Osteoblast (primary cell): ENCODE data around the gene C4B. TPM values are rescaled to one million over a fixed set of nuclear protein-coding genes. Genes with fewer than 3 reads are reported as not detected.
A peak's percentile ranks its signal among the peaks of the same experiment; 100 is the strongest.
"Not testable (repeated sequence)": the region's sequence is repeated elsewhere in the genome, so short reads cannot be mapped to it uniquely, and the experiment has no call there.

ENCODE experiments used
- DNase-seq: peaks from one replicate; pipeline ENCODE4 v3.0.0; 2011; ENCODE audit warnings: low spot score, mixed read lengths; ENCODE audit not compliant: insufficient read length; ENCODE audit errors: missing footprints
- H2AFZ ChIP-seq: 2 replicates; pipeline ENCODE4 v1.6.0; 2011; ENCODE audit warnings: mild to moderate bottlenecking, low read length
- H3K27ac ChIP-seq: 2 replicates; pipeline ENCODE4 v1.5.1; 2011; ENCODE audit warnings: mild to moderate bottlenecking, low read depth, low read length, moderate library complexity
- H3K27me3 ChIP-seq: 2 replicates; pipeline ENCODE4 v1.6.0; 2012; ENCODE audit warnings: mild to moderate bottlenecking, control low read depth, inconsistent platforms, low read length, moderate library complexity; ENCODE audit not compliant: insufficient read depth
- H3K36me3 ChIP-seq: 2 replicates; pipeline ENCODE4 v1.5.1; 2011; ENCODE audit warnings: mild to moderate bottlenecking, low read length, control low read depth, moderate library complexity; ENCODE audit not compliant: insufficient read depth
- H3K4me1 ChIP-seq: 2 replicates; pipeline ENCODE4 v1.5.1; 2011; ENCODE audit warnings: mild to moderate bottlenecking, low read length, control low read depth, moderate library complexity; ENCODE audit not compliant: insufficient read depth
- H3K4me2 ChIP-seq: 2 replicates; pipeline ENCODE4 v1.6.0; 2011; ENCODE audit warnings: mild to moderate bottlenecking, low read length; ENCODE audit not compliant: insufficient read depth
- H3K4me3 ChIP-seq: fragments of 200-600 bp; sonication (generic); 3 replicates; pipeline ENCODE4 v1.5.1; 2012; ENCODE audit warnings: mild to moderate bottlenecking, low read length, inconsistent platforms; ENCODE audit not compliant: insufficient read depth
- H3K79me2 ChIP-seq: 2 replicates; pipeline ENCODE4 v1.6.0; 2012; ENCODE audit warnings: mild to moderate bottlenecking, low read length, control low read depth, inconsistent platforms; ENCODE audit not compliant: insufficient read depth
- H3K9me3 ChIP-seq: 2 replicates; pipeline ENCODE4 v1.5.1; 2011; ENCODE audit warnings: low read depth, low read length, control low read depth
- H4K20me1 ChIP-seq: 2 replicates; pipeline ENCODE4 v1.6.0; 2012; ENCODE audit warnings: mild to moderate bottlenecking, low read length, control low read depth; ENCODE audit not compliant: insufficient read depth
- total RNA-seq: library from RNA; depleted of rRNA; stranded (reverse); fragments of >200 nt; gene quantifications from 2 replicates; pipeline ENCODE4 v1.2.3, GENCODE V29; 2012
- TF ChIP-seq, protein P1 (sequence below): IDR thresholded peaks from 2 replicates; pipeline ENCODE4 v1.5.1; 2011; ENCODE audit warnings: mild to moderate bottlenecking, low read depth, low read length, moderate library complexity; ENCODE audit errors: extremely low read depth

C4B gene
- total RNA-seq, 1 donor, result 6.5 TPM

DNA sequence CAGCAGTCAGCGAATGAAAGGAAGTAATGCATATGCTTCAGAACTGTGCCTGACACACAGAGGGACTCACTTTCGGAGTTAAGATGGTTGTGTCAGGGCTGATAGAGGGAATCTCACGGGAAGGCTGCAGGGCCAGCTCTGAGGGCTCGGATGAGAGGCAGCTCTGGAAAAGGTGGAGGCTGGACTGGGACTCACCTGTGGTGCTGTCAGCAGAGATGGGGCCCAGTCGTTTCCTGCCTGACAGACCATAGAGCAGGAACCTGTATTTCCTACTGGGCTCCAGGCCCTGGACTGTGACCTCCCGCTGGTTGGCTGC is 32.9 kb downstream of the C4B start:
- H3K4me1 ChIP-seq, result peaks cover 12% of the 10 kb centered on the region
- H2AFZ ChIP-seq, result no peak overlapping the region
- H3K27me3 ChIP-seq, result peaks cover 11% of the 10 kb centered on the region
- H3K4me2 ChIP-seq, result no peak overlapping the region
- TF ChIP-seq, protein P1, sequence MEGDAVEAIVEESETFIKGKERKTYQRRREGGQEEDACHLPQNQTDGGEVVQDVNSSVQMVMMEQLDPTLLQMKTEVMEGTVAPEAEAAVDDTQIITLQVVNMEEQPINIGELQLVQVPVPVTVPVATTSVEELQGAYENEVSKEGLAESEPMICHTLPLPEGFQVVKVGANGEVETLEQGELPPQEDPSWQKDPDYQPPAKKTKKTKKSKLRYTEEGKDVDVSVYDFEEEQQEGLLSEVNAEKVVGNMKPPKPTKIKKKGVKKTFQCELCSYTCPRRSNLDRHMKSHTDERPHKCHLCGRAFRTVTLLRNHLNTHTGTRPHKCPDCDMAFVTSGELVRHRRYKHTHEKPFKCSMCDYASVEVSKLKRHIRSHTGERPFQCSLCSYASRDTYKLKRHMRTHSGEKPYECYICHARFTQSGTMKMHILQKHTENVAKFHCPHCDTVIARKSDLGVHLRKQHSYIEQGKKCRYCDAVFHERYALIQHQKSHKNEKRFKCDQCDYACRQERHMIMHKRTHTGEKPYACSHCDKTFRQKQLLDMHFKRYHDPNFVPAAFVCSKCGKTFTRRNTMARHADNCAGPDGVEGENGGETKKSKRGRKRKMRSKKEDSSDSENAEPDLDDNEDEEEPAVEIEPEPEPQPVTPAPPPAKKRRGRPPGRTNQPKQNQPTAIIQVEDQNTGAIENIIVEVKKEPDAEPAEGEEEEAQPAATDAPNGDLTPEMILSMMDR, result no peak
- H4K20me1 ChIP-seq, result no peaks in the 10 kb centered on the region
- H3K27ac ChIP-seq, result no peak overlapping the region
- H3K79me2 ChIP-seq, result no peaks in the 10 kb centered on the region
- no peaks in the 10 kb centered on the region for H3K36me3 ChIP-seq
- H3K4me3 ChIP-seq, result no peak overlapping the region
- DNase-seq, result no peak
- H3K9me3 ChIP-seq, result no peaks in the 10 kb centered on the region

DNA sequence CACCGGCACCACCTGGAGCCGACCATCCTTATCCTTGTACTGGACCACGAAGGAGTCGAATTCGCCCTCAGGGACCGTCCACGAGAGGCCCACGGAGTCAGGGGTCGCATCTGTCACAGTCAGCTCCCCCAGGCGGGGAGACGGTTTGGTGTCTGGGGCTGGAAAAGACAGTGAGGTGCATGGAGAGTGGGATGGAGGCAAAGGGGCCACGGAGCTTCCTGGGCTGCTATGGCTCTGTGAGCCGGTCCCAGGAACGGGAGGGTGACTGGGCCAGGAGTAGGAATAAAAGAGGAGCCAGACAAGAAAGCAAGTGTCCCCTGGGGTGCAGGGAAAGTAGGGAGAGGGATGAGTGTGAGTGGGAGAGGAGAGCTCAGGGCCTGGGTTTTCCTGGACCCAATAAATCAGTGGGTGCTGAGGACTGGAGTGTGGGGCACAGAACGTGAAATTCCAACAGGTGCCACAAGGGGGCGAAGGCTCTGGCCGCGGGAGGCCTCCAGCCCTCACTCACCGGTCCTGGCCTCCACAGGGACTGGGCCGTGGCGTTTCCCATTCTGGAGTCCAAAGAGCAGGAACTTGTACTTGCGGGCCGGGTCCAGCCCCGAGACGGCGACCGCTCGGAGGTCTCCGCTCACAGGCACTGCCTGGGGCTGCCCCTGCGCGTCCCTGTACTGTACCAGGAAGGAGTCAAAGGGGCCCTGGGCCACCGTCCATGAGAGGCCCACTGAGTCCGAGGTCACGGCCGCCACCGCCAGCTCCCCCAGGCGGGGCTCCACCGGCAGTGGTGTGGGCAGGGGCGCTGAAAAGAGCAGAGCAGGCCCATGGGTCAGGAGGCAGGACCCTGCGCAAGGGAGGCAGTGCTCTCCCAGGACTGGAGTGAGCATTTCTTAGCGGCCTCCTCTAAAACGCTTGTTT is 33.5 kb downstream of the C4B start:
- Histone ChIP-seq H2AFZ (no peak overlapping the region), H3K27ac (no peak overlapping the region), H3K4me1 (peaks cover 12% of the 10 kb centered on the region), H3K79me2 (no peaks in the 10 kb centered on the region), H3K9me3 (no peaks in the 10 kb centered on the region), H3K36me3 (no peaks in the 10 kb centered on the region), H4K20me1 (no peaks in the 10 kb centered on the region), H3K4me2 (no peak overlapping the region), H3K4me3 (no peak overlapping the region), H3K27me3 (peaks cover 15% of the 10 kb centered on the region)
- TF ChIP-seq, protein P1, result peak; percentile 82
- DNase-seq, result peak; percentile 94

DNA sequence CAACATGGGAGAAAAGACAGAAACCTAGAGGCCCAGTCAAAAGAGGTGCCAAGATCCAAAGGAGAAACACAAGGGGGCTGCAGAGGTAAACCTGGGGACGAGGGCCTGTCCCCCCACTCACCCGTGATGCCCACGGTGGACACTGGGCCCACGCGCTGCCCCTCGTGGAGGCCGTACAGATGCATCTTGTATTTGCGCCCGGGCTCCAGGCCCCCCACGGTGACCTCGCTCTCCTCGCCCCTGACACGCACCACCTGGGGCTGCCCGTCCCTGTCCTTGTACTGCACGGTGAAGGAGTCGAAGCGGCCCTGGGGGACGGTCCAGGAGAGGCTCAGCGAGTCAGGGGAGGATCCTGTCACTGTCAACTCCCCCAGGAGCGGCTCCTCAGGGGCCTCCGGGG is 34.6 kb downstream of the C4B start:
- not testable (repeated sequence) for H3K4me2 ChIP-seq, H3K36me3 ChIP-seq, H3K4me3 ChIP-seq, H3K9me3 ChIP-seq, H3K27ac ChIP-seq, H2AFZ ChIP-seq, H4K20me1 ChIP-seq, DNase-seq, H3K79me2 ChIP-seq
- Histone ChIP-seq H3K27me3 (peaks cover 15% of the 10 kb centered on the region), H3K4me1 (peaks cover 12% of the 10 kb centered on the region)

DNA sequence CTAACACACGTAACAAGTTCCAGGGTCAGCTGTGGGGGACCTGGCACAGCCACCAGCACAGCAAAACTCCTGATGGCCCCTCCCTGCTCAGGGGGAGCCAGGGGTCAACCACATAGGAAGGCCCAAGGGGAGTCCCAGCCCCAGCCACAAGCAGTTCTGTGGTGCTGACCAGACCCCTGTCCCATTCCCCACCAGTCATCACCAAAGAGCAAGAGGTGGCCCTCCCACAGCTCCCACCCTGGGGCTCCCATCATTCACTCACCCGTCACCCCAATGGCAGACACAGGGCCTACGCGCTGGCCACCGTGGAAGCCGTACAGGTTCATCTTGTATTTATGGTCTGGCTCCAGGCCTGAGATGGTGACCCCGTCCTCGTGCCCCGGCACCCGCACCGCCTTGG is 35.1 kb downstream of the C4B start:
- not testable (repeated sequence) for H3K9me3 ChIP-seq, H3K27ac ChIP-seq, H3K36me3 ChIP-seq

DNA sequence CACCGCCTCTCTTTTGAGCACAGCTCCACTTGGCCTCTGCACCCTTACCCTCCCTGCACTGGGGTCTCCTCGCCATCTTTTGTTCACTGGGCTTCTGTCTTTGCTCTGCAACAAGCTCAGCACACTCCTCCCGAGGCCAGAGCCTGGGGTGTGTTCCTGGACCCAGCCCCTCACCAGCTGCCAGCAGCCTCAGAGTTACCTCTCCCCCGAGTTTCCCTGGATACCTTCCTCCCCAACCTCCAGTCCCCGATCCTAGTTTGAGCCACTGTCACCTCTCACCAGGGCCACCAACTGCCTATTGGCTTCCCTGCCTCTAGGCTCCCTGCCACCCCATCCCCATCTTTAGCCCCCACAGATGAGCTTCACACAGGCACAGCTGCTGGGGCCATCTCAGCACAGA is 36.0 kb downstream of the C4B start:
- Histone ChIP-seq H2AFZ (no peak overlapping the region), H3K79me2 (no peaks in the 10 kb centered on the region), H3K36me3 (no peaks in the 10 kb centered on the region), H3K27ac (no peak overlapping the region), H3K4me2 (no peak overlapping the region), H4K20me1 (no peaks in the 10 kb centered on the region), H3K4me3 (no peak overlapping the region), H3K4me1 (peaks cover 12% of the 10 kb centered on the region), H3K9me3 (no peaks in the 10 kb centered on the region), H3K27me3 (peaks cover 25% of the 10 kb centered on the region)
- TF ChIP-seq, protein P1, result no peak
- no peak for DNase-seq

More for the DNA sequence above, 35.1 kb downstream of the C4B start:
- DNase-seq, H3K4me3 ChIP-seq, H4K20me1 ChIP-seq, H3K79me2 ChIP-seq, H2AFZ ChIP-seq, H3K4me2 ChIP-seq: not testable (repeated sequence)
- Histone ChIP-seq H3K27me3 (peaks cover 16% of the 10 kb centered on the region), H3K4me1 (peaks cover 12% of the 10 kb centered on the region)

DNA sequence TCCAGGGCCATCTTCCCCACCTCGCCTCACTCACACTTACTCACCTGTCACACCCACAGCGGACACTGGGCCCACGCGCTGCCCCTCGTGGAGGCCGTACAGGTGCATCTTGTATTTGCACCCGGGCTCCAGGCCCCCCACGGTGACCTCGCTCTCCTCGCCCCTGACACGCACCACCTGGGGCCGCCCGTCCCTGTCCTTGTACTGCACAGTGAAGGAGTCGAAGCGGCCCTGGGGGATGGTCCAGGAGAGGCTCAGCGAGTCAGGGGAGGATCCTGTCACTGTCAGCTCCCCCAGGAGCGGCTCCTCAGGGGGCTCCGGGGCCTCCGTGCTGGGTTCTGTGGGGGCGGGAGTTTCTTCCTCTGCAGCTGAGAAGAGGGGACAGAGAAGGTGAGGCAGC is 38.0 kb downstream of the C4B start:
- not testable (repeated sequence) for H3K9me3 ChIP-seq, DNase-seq, H3K4me2 ChIP-seq, H3K36me3 ChIP-seq, H4K20me1 ChIP-seq, H2AFZ ChIP-seq, H3K27ac ChIP-seq, H3K4me3 ChIP-seq, H3K79me2 ChIP-seq, H3K4me1 ChIP-seq
- H3K27me3 ChIP-seq, result peaks cover 28% of the 10 kb centered on the region

DNA sequence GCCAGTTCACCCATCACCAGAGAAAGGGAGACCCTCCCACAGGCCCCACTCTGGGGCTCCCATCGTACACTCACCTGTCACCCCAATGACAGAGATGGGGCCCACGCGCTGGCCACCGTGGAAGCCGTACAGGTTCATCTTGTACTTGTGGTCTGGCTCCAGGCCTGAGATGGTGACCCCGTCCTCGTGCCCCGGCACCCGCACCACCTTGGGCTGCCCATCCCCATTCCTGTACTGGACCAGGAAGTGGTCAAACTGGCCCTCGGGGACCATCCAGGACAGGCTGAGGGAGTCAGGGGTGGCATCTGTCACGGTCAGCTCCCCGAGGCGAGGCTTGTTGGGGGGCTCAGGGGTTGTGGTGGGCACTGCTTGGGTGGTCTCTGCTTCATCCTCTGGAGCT is 38.7 kb downstream of the C4B start:
- peaks cover 30% of the 10 kb centered on the region for H3K27me3 ChIP-seq
- not testable (repeated sequence) for H3K27ac ChIP-seq, H3K4me1 ChIP-seq, H2AFZ ChIP-seq, H3K4me3 ChIP-seq, H4K20me1 ChIP-seq, H3K36me3 ChIP-seq, H3K4me2 ChIP-seq, DNase-seq, H3K79me2 ChIP-seq, H3K9me3 ChIP-seq
